HG03280 (cell line): ENCODE measurements around the gene TGFBR3.

Experiments used
- ATAC-seq: cut with Tn5 transposase; IDR thresholded peaks from one replicate; pipeline ENCODE4 v1.9.1; 2021; ENCODE audit warnings: mild to moderate bottlenecking, moderate library complexity; ENCODE audit not compliant: unreplicated experiment

Gene TGFBR3

GRCh38 chr1:91885716-91886506 is at the start of gene TGFBR3:
TSS of gene TGFBR3 (minus strand) at chr1:91886151. CDS start at chr1:91861531, 24,620 bp downstream.
- peak; percentile 73 for ATAC-seq

GRCh38 chr1:91929250-91929649 is 43.3 kb upstream of the TGFBR3 start:
- no peak for ATAC-seq

- no peak for ATAC-seq
Observed at GRCh38 chr1:91928026-91928425, 42.1 kb upstream of the TGFBR3 start.

- ATAC-seq: no peak
Observed at GRCh38 chr1:91925644-91926435, 39.9 kb upstream of the TGFBR3 start.

GRCh38 chr1:91924146-91924545 is 38.2 kb upstream of the TGFBR3 start:
- ATAC-seq: no peak

- no peak for ATAC-seq
Observed at GRCh38 chr1:91919962-91920361, 34.0 kb upstream of the TGFBR3 start.

GRCh38 chr1:91916811-91917460 is 31.0 kb upstream of the TGFBR3 start:
- no peak for ATAC-seq

- no peak for ATAC-seq
Observed at GRCh38 chr1:91916046-91916445, 30.1 kb upstream of the TGFBR3 start.

- ATAC-seq: no peak
Observed at GRCh38 chr1:91913018-91913417, 27.1 kb upstream of the TGFBR3 start.

GRCh38 chr1:91912266-91912665 is 26.3 kb upstream of the TGFBR3 start:
- ATAC-seq: no peak

- ATAC-seq: no peak
Observed at GRCh38 chr1:91901231-91901630, 15.3 kb upstream of the TGFBR3 start.

GRCh38 chr1:91900562-91900961 is 14.6 kb upstream of the TGFBR3 start:
- ATAC-seq: no peak

- no peak for ATAC-seq
Observed at GRCh38 chr1:91897016-91897415, 11.1 kb upstream of the TGFBR3 start.

GRCh38 chr1:91895832-91896556 is 10.0 kb upstream of the TGFBR3 start:
- no peak for ATAC-seq

GRCh38 chr1:91894036-91894761 is 8.2 kb upstream of the TGFBR3 start:
- no peak for ATAC-seq

GRCh38 chr1:91891969-91892368 is 6.0 kb upstream of the TGFBR3 start:
- ATAC-seq: no peak

- no peak for ATAC-seq
Observed at GRCh38 chr1:91891454-91891853, 5.5 kb upstream of the TGFBR3 start.

- no peak for ATAC-seq
Observed at GRCh38 chr1:91889717-91890459, 3.9 kb upstream of the TGFBR3 start.

GRCh38 chr1:91885213-91885715 is 687 bp downstream of the TGFBR3 start:
- no peak for ATAC-seq
